ENCODE data around the gene ELMOD1.

The ELMOD1 gene

DNA sequence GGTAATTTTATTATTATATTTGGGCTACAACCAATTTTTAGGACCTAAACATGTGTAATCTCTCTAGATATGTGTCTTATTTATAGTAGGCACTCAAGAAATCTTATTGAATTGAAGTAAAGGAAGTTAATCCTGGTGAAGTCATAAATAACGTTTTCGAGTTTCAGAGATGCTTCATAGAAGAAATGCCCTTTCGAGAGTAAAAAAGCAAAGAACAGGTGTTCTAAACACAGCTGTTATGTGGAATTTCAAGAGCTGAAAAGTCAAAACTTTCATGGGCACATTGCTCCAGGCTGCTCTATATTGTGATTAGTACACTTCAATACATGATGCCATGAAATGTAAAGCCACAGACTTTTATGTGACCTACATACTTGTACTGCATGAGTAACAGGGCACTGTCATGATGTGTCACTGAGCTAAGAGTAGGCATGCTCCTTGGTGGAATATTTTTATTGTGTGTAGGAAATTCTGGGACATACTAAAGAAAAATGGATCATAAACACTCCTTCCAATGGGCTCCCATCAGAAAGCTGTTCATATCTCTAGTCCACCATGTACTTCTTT is 7.2 kb upstream of the ELMOD1 start:
- Histone ChIP-seq H3K4me3 (ENCODE audit: low read length) (no peak overlapping the region), H3K27me3 (ENCODE audit: control insufficient read depth, low read length) (peaks cover 31% of the 10 kb centered on the region), H3K79me2 (ENCODE audit: control insufficient read depth, low read length) (no peaks in the 10 kb centered on the region), H3K27ac (ENCODE audit: low read depth, low read length) (no peak overlapping the region), H3K9me3 (ENCODE audit: control insufficient read depth, insufficient read depth, low read length) (no peaks in the 10 kb centered on the region), H3K9me2 (replicated peaks; ENCODE audit: control insufficient read depth, low read length) (no peaks in the 10 kb centered on the region), H3K4me2 (ENCODE audit: low read length) (no peak overlapping the region), H3F3A (ENCODE audit: control insufficient read depth, insufficient read depth) (no peaks in the 10 kb centered on the region), H3K4me1 (ENCODE audit: control insufficient read depth, low read length) (no peaks in the 10 kb centered on the region), H3K36me3 (ENCODE audit: control insufficient read depth, low read length) (no peaks in the 10 kb centered on the region), H4K20me1 (ENCODE audit: control insufficient read depth, insufficient read depth, low read depth, low read length) (no peaks in the 10 kb centered on the region)
- TF ChIP-seq, protein P1, sequence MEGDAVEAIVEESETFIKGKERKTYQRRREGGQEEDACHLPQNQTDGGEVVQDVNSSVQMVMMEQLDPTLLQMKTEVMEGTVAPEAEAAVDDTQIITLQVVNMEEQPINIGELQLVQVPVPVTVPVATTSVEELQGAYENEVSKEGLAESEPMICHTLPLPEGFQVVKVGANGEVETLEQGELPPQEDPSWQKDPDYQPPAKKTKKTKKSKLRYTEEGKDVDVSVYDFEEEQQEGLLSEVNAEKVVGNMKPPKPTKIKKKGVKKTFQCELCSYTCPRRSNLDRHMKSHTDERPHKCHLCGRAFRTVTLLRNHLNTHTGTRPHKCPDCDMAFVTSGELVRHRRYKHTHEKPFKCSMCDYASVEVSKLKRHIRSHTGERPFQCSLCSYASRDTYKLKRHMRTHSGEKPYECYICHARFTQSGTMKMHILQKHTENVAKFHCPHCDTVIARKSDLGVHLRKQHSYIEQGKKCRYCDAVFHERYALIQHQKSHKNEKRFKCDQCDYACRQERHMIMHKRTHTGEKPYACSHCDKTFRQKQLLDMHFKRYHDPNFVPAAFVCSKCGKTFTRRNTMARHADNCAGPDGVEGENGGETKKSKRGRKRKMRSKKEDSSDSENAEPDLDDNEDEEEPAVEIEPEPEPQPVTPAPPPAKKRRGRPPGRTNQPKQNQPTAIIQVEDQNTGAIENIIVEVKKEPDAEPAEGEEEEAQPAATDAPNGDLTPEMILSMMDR (IDR thresholded peaks at IDR 0.05; ENCODE audit: low read depth, low read length, poor library complexity, severe bottlenecking): no peak
- TF ChIP-seq EZH2phosphoT487 (IDR thresholded peaks at IDR 0.05; ENCODE audit: borderline replicate concordance, low read length): no peak

DNA sequence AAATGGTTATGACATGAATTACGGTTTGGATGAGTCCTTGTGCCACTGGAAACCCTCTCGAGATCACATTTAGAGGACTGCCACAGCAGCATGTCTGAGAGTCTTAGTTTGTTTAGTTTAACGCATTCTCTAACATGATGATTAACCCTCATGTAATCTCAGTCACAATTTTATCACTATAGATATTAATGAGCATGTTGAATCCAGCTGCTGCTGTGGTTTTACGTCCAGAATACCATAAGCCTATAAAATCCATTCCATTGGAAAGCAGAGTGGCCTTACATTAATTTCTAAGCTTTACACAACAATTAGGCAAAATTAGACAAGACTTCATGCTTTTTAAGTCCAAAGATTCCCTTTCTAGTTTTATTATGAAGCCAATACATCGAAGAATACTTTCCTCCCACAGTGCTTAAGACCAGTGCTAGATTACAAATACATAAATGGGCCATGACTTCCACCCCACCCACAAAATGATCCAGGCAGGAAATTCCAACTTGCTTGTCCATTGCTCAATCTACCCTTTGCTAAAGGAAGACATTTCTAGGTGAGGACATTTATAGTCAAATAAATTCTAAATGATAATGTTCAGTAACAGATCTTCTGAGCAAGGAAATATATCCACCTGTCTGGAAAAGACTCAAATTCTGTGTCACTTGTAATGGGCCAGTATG is 3.5 kb upstream of the ELMOD1 start:
- Histone ChIP-seq H3F3A (ENCODE audit: control insufficient read depth, insufficient read depth) (no peaks in the 10 kb centered on the region), H3K36me3 (ENCODE audit: control insufficient read depth, low read length) (no peaks in the 10 kb centered on the region)

DNA sequence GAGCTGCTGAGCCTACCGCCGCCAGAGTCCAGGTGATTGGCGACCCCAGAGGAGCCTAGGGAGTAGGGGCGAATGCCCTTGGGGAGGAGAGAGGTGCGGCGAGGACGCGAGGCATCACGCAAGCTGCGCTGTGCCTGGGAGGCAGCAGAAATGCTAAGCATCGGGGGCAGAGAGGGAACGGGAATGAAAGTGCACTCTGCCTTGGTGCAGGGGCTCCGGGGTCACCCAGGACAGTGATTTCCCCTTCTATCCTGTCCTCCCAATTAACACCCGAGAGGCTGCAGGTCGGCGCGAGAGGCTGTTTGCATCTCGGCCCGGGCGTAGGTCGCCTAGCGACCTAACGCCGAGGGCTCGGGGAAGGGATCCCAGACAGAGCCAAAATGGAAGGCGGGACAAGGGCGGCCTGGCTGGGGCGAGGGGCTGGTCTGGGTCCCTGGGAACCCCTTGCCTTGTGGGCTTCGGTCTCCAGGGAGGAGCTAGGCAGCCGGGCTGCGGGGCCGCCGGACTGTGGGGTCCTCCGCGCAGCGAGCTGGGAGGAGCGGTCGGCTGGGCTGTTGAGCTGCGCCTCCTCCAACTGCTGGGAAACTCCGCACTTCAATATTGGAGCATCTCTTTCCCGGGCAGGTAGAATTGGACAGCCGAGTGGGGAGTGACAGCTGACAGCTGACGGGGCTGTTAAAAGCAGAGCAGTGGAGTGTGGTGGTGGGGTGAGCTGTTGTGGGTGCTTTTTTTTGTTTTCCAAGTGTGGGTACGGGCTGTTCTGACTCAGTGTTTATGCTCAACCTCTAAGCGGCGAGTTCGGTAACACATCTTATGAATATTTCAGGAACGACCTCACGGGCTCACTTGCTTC is 657 bp downstream of the ELMOD1 start:
- H3K36me3 ChIP-seq (ENCODE audit: control insufficient read depth, low read length): no peaks in the 10 kb centered on the region
- H3K4me3 ChIP-seq (ENCODE audit: low read length): peak overlapping the region; percentile 68
- peaks cover 9% of the 10 kb centered on the region for H3K4me1 ChIP-seq (ENCODE audit: control insufficient read depth, low read length)
- H3K27ac ChIP-seq (ENCODE audit: low read depth, low read length): no peak overlapping the region
- peak overlapping the region; percentile 67 for H3K4me2 ChIP-seq (ENCODE audit: low read length)
- H3K79me2 ChIP-seq (ENCODE audit: control insufficient read depth, low read length): no peaks in the 10 kb centered on the region
- TF ChIP-seq EZH2phosphoT487 (IDR thresholded peaks at IDR 0.05; ENCODE audit: borderline replicate concordance, low read length): no peak; the same call in 1 of the 2 replicates
- TF ChIP-seq, protein P1 (IDR thresholded peaks at IDR 0.05; ENCODE audit: low read depth, low read length, poor library complexity, severe bottlenecking): no peak
- peaks cover 87% of the 10 kb centered on the region for H3K27me3 ChIP-seq (ENCODE audit: control insufficient read depth, low read length)
- no peaks in the 10 kb centered on the region for H3K9me3 ChIP-seq (ENCODE audit: control insufficient read depth, insufficient read depth, low read length)
- H3K9me2 ChIP-seq (replicated peaks; ENCODE audit: control insufficient read depth, low read length): no peaks in the 10 kb centered on the region
- no peaks in the 10 kb centered on the region for H3F3A ChIP-seq (ENCODE audit: control insufficient read depth, insufficient read depth)
- H4K20me1 ChIP-seq (ENCODE audit: control insufficient read depth, insufficient read depth, low read depth, low read length): no peaks in the 10 kb centered on the region

More for the DNA sequence above, 3.5 kb upstream of the ELMOD1 start:
- H3K9me2 ChIP-seq (replicated peaks; ENCODE audit: control insufficient read depth, low read length): no peaks in the 10 kb centered on the region
- H3K27ac ChIP-seq (ENCODE audit: low read depth, low read length): no peak overlapping the region
- no peaks in the 10 kb centered on the region for H3K9me3 ChIP-seq (ENCODE audit: control insufficient read depth, insufficient read depth, low read length)
- no peaks in the 10 kb centered on the region for H3K79me2 ChIP-seq (ENCODE audit: control insufficient read depth, low read length)
- H3K4me3 ChIP-seq (ENCODE audit: low read length): no peak overlapping the region
- no peak overlapping the region for H3K4me2 ChIP-seq (ENCODE audit: low read length)
- H3K4me1 ChIP-seq (ENCODE audit: control insufficient read depth, low read length): peaks cover 9% of the 10 kb centered on the region
- TF ChIP-seq EZH2phosphoT487 (IDR thresholded peaks at IDR 0.05; ENCODE audit: borderline replicate concordance, low read length): no peak
- TF ChIP-seq, protein P1 (IDR thresholded peaks at IDR 0.05; ENCODE audit: low read depth, low read length, poor library complexity, severe bottlenecking): no peak
- peaks cover 66% of the 10 kb centered on the region for H3K27me3 ChIP-seq (ENCODE audit: control insufficient read depth, low read length)
- H4K20me1 ChIP-seq (ENCODE audit: control insufficient read depth, insufficient read depth, low read depth, low read length): no peaks in the 10 kb centered on the region

All from DOHH2 (cell line).